ENCODE data around the gene SDK1.
A peak's percentile ranks its signal among the peaks of the same experiment; 100 is the strongest.

Gene SDK1

GRCh38 chr7:4144811-4145510, 843.9 kb downstream of the SDK1 start:
- peak; percentile 49 for DNase-seq (ENCODE audit: low read depth)
- no peak overlapping the region for H3K4me3 ChIP-seq (ENCODE audit: low read depth, low read length)
- no peak for TF ChIP-seq MAX (IDR thresholded peaks at IDR 0.05; ENCODE audit: low read depth, low read length)
- TF ChIP-seq POLR2A (IDR thresholded peaks at IDR 0.05; ENCODE audit: extremely low read depth, insufficient read length): no peak
- TF ChIP-seq MYC (IDR thresholded peaks at IDR 0.05; ENCODE audit: low read depth, low read length): no peak
- TF ChIP-seq, protein P1, sequence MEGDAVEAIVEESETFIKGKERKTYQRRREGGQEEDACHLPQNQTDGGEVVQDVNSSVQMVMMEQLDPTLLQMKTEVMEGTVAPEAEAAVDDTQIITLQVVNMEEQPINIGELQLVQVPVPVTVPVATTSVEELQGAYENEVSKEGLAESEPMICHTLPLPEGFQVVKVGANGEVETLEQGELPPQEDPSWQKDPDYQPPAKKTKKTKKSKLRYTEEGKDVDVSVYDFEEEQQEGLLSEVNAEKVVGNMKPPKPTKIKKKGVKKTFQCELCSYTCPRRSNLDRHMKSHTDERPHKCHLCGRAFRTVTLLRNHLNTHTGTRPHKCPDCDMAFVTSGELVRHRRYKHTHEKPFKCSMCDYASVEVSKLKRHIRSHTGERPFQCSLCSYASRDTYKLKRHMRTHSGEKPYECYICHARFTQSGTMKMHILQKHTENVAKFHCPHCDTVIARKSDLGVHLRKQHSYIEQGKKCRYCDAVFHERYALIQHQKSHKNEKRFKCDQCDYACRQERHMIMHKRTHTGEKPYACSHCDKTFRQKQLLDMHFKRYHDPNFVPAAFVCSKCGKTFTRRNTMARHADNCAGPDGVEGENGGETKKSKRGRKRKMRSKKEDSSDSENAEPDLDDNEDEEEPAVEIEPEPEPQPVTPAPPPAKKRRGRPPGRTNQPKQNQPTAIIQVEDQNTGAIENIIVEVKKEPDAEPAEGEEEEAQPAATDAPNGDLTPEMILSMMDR (IDR thresholded peaks at IDR 0.05; ENCODE audit: low read depth, low read length): no peak

DNA sequence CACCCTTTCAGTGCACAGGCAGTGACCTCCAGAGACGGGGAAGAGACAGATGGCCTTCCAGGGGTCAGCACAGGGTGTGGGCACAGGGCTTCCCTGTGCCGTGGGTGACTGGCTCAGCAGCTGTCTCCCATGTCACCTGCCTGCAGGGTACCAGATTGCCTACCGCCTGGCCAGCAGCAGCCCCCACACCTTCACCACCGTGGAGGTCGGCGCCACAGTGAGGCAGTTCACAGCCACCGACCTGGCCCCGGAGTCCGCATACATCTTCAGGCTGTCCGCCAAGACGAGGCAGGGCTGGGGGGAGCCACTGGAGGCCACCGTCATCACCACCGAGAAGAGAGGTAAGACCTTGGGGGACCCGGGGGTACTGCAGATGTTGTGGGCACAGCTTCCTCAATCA, 844.5 kb downstream of the SDK1 start:
- no peak for DNase-seq (ENCODE audit: low read depth)
- TF ChIP-seq MAX (IDR thresholded peaks at IDR 0.05; ENCODE audit: low read depth, low read length) (no peak), MYC (IDR thresholded peaks at IDR 0.05; ENCODE audit: low read depth, low read length) (no peak), POLR2A (IDR thresholded peaks at IDR 0.05; ENCODE audit: extremely low read depth, insufficient read length) (no peak)
- TF ChIP-seq, protein P1 (IDR thresholded peaks at IDR 0.05; ENCODE audit: low read depth, low read length): no peak
- no peak overlapping the region for H3K4me3 ChIP-seq (ENCODE audit: low read depth, low read length)

DNA sequence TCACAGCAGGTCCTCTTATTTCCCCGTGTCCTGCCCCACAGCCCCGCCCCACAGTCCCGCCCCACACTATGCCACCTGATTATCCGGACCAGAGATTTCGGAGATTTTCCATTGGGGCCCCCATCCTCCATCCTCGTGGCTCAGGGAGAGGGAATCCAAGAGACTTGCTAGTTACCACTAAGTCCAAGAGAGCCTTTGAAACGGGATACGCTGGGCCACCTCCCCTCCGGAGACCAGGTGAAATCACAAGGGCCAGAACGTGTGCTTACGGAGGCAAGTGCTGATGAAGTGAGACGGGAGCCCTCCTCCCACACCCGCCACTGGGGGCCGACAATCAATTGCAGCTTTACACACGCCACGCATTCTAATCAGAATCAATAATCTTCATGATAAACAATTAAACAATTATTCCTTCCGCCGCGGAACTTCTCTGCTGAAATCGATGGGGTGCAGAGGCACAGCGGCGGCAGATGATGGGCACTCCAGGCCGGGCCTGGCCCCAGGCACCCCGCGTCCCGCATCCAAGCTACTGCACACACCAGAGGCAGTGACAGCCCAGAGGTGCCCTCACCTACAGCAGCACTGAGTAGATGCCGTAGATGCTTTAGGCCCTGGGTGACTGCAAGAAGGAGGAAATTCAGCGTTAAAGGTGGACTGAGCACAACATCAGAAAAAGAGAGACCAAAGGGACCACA, 847.0 kb downstream of the SDK1 start:
- TF ChIP-seq MAX (IDR thresholded peaks at IDR 0.05; ENCODE audit: low read depth, low read length) (no peak), POLR2A (IDR thresholded peaks at IDR 0.05; ENCODE audit: extremely low read depth, insufficient read length) (no peak), MYC (IDR thresholded peaks at IDR 0.05; ENCODE audit: low read depth, low read length) (no peak)
- TF ChIP-seq, protein P1 (IDR thresholded peaks at IDR 0.05; ENCODE audit: low read depth, low read length): no peak
- no peak for DNase-seq (ENCODE audit: low read depth)
- H3K4me3 ChIP-seq (ENCODE audit: low read depth, low read length): no peak overlapping the region

GRCh38 chr7:4149236-4149635, 848.2 kb downstream of the SDK1 start:
- TF ChIP-seq MYC (IDR thresholded peaks at IDR 0.05; ENCODE audit: low read depth, low read length) (no peak), POLR2A (IDR thresholded peaks at IDR 0.05; ENCODE audit: extremely low read depth, insufficient read length) (no peak), MAX (IDR thresholded peaks at IDR 0.05; ENCODE audit: low read depth, low read length) (no peak)
- TF ChIP-seq, protein P1 (IDR thresholded peaks at IDR 0.05; ENCODE audit: low read depth, low read length): no peak
- H3K4me3 ChIP-seq (ENCODE audit: low read depth, low read length): no peak overlapping the region
- no peak for DNase-seq (ENCODE audit: low read depth)

DNA sequence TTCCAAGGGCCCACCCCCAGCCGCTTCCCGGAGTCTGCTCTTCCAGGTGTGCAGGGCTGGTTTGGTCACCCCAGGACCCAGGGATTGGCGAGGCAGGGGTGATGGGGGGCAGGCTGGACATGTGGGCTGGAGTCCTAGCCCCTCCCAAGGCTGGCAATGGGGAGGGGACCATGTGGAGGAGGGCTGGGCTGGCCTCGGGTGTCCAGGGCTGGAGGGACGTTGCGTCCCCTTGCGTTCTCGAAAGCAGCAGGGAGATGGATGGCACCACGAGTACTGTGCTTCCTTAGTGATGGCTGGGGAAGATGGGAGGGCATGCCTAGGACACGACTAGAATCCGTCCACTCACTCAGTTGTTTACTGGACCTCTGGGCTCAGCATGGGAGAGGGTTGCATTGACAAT, 848.6 kb downstream of the SDK1 start:
- TF ChIP-seq POLR2A (IDR thresholded peaks at IDR 0.05; ENCODE audit: extremely low read depth, insufficient read length): no peak
- no peak overlapping the region for H3K4me3 ChIP-seq (ENCODE audit: low read depth, low read length)
- no peak for DNase-seq (ENCODE audit: low read depth)

- TF ChIP-seq, protein P1 (IDR thresholded peaks at IDR 0.05; ENCODE audit: low read depth, low read length): no peak
- no peak for TF ChIP-seq MYC (IDR thresholded peaks at IDR 0.05; ENCODE audit: low read depth, low read length)
- DNase-seq (ENCODE audit: low read depth): no peak
- H3K4me3 ChIP-seq (ENCODE audit: low read depth, low read length): no peak overlapping the region
Measured at GRCh38 chr7:4150731-4151130, 849.7 kb downstream of the SDK1 start.

All from NB4 (cell line).